ENCODE results near the gene C2CD3.

DNA sequence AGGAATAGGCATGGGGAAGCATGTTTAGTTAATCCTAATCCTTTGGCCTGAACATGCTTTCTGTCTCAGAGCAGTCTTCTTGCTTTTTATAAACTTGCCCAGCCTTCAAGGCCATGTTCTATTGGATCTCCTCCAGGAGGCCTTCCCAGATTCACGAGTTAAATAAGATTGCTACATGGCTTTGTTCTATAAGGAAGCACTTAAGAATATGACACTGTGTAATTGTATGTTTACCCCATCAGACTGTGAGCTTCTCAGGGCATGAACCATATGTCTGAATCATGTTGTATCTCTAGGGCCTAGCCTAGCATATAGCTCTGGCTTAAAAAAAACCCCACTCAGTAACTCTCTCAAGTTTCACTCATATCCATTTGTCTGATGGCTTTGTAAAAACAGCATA lies 135.5 kb downstream of the C2CD3 start:
- TF ChIP-seq RAD21 (IDR thresholded peaks at IDR 0.05; ENCODE audit: insufficient read depth, low read depth, low read length) = no peak
- TF ChIP-seq TARDBP (IDR thresholded peaks at IDR 0.05; ENCODE audit: borderline replicate concordance) = no peak
- TF ChIP-seq, protein P1, sequence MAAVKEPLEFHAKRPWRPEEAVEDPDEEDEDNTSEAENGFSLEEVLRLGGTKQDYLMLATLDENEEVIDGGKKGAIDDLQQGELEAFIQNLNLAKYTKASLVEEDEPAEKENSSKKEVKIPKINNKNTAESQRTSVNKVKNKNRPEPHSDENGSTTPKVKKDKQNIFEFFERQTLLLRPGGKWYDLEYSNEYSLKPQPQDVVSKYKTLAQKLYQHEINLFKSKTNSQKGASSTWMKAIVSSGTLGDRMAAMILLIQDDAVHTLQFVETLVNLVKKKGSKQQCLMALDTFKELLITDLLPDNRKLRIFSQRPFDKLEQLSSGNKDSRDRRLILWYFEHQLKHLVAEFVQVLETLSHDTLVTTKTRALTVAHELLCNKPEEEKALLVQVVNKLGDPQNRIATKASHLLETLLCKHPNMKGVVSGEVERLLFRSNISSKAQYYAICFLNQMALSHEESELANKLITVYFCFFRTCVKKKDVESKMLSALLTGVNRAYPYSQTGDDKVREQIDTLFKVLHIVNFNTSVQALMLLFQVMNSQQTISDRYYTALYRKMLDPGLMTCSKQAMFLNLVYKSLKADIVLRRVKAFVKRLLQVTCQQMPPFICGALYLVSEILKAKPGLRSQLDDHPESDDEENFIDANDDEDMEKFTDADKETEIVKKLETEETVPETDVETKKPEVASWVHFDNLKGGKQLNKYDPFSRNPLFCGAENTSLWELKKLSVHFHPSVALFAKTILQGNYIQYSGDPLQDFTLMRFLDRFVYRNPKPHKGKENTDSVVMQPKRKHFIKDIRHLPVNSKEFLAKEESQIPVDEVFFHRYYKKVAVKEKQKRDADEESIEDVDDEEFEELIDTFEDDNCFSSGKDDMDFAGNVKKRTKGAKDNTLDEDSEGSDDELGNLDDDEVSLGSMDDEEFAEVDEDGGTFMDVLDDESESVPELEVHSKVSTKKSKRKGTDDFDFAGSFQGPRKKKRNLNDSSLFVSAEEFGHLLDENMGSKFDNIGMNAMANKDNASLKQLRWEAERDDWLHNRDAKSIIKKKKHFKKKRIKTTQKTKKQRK (IDR thresholded peaks at IDR 0.05; ENCODE audit: low read depth, low read length) = no peak
- no peak for TF ChIP-seq CTCF (IDR thresholded peaks at IDR 0.05 in 2 of 3, conservative IDR thresholded peaks at IDR 0.05 in 1 of 3; ENCODE audit: control insufficient read depth in 2 of 3, extremely low read depth in 1 of 3, insufficient read depth in 1 of 3, low read depth in 3 of 3, low read length in 3 of 3)
- TF ChIP-seq ZBTB33 (IDR thresholded peaks at IDR 0.05) = no peak
